Measurements from ENCODE around the gene BTRC.
"Not testable (repeated sequence)": the region's sequence is repeated elsewhere in the genome, so short reads cannot be mapped to it uniquely, and the experiment has no call there.

The BTRC gene

DNA sequence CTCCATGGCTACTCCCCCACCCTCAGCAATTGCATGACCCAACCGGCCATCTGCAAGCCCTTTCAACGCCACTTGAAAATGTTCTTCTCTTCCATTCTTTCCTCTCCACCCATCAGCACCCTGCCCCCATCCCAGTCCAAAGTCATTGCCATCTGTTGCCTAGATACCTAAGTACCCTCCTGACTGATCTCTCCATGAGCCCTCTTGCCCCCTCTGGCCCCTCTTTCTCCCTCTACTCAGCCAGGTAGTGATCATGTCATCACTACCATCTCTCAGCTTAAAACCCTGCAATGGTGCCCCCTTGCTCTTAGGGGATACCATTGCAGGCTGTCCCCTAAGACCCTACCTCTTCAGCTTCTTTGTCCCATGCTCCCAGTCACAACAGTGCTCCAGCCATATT, 30.5 kb upstream of the BTRC start:
- H2AFZ ChIP-seq (ENCODE audit: low read depth, low read length, severe bottlenecking) = no peak overlapping the region
- H3K9me2 ChIP-seq (replicated peaks; ENCODE audit: insufficient read depth, low read length) = no peaks in the 10 kb centered on the region
- TF ChIP-seq, protein P1, sequence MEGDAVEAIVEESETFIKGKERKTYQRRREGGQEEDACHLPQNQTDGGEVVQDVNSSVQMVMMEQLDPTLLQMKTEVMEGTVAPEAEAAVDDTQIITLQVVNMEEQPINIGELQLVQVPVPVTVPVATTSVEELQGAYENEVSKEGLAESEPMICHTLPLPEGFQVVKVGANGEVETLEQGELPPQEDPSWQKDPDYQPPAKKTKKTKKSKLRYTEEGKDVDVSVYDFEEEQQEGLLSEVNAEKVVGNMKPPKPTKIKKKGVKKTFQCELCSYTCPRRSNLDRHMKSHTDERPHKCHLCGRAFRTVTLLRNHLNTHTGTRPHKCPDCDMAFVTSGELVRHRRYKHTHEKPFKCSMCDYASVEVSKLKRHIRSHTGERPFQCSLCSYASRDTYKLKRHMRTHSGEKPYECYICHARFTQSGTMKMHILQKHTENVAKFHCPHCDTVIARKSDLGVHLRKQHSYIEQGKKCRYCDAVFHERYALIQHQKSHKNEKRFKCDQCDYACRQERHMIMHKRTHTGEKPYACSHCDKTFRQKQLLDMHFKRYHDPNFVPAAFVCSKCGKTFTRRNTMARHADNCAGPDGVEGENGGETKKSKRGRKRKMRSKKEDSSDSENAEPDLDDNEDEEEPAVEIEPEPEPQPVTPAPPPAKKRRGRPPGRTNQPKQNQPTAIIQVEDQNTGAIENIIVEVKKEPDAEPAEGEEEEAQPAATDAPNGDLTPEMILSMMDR (IDR thresholded peaks at IDR 0.05; ENCODE audit: insufficient read depth, low read length, poor library complexity, severe bottlenecking) = no peak
- TF ChIP-seq EZH2phosphoT487 (conservative IDR thresholded peaks at IDR 0.05; ENCODE audit: low read length) = no peak

DNA sequence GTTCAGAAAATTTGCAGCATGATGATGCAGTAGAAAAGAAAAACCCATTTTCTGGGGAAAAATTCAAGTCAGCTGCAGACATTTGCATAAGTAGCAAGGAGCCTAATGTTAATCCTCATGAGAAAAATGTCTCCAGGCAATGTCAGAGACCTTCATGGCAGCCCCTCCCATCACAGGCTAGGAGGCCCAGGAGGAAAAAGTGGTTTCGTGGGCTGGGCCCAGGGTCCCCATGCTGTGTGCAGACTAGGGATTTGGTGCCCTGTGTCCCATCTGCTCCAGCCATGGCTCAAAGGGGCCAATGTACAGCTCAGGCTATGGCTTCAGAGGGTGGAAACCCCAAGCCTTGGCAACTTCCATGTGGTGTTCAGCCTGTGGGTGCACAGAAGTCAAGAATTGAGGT, 26.5 kb upstream of the BTRC start:
- not testable (repeated sequence) for H3K27ac ChIP-seq (ENCODE audit: low read depth, low read length); H3K9ac ChIP-seq (ENCODE audit: low read length); H3K4me3 ChIP-seq (ENCODE audit: insufficient read depth, low read length, poor library complexity, severe bottlenecking); H3K9me2 ChIP-seq (replicated peaks; ENCODE audit: insufficient read depth, low read length); H3K9me3 ChIP-seq (ENCODE audit: insufficient read depth, low read length); H4K20me1 ChIP-seq (ENCODE audit: low read depth, low read length); H3K36me3 ChIP-seq (ENCODE audit: low read length); H3F3A ChIP-seq (ENCODE audit: insufficient read depth); H3K4me2 ChIP-seq (ENCODE audit: low read depth, low read length, poor library complexity, severe bottlenecking); H3K79me2 ChIP-seq (ENCODE audit: insufficient read depth, low read length); H3K27me3 ChIP-seq (ENCODE audit: low read length); H2AFZ ChIP-seq (ENCODE audit: low read depth, low read length, severe bottlenecking)

More for the DNA sequence above, 30.5 kb upstream of the BTRC start:
- Histone ChIP-seq H3K27ac (ENCODE audit: low read depth, low read length) (no peak overlapping the region), H3F3A (ENCODE audit: insufficient read depth) (no peaks in the 10 kb centered on the region), H3K4me2 (ENCODE audit: low read depth, low read length, poor library complexity, severe bottlenecking) (no peak overlapping the region), H3K36me3 (ENCODE audit: low read length) (no peaks in the 10 kb centered on the region), H3K9ac (ENCODE audit: low read length) (no peak overlapping the region), H4K20me1 (ENCODE audit: low read depth, low read length) (no peaks in the 10 kb centered on the region), H3K79me2 (ENCODE audit: insufficient read depth, low read length) (no peaks in the 10 kb centered on the region), H3K9me3 (ENCODE audit: insufficient read depth, low read length) (peaks cover 8% of the 10 kb centered on the region; the same call in 1 of the 2 replicates), H3K4me3 (ENCODE audit: insufficient read depth, low read length, poor library complexity, severe bottlenecking) (no peak overlapping the region), H3K27me3 (ENCODE audit: low read length) (no peaks in the 10 kb centered on the region)

DNA sequence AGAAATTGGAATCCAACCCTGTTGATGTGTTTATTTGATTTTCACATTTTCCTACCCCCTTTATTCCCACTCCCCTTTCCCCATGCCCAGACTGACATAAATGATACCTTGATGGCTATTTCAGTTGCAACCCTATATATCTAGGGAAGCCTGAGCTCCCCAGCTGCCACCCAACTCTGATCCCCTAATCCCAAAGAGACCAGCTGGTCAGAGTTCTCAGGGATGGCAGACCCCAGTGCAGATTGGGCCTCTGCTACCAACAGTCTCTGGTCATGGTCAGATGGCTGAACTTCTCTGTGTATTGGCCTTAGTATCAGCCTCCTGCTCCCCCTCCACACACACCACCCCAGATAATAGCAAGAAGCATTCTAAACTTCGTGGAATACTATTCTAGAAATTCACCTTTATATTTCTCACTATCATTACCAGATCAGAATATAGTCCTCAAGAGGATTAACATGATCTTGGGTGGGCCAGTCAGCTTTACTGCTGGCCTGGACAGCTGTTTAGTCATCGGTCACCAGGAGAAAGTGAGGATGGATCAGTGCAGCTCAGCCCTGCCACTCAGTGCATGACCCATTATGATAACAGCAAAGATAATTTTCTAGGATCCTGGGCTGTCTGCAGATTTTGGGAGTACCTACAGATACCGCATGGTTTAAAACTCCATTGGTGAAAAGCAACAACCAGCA, 24.5 kb upstream of the BTRC start:
- H3K4me3 ChIP-seq (ENCODE audit: insufficient read depth, low read length, poor library complexity, severe bottlenecking) = no peak overlapping the region
- no peak overlapping the region for H3K4me2 ChIP-seq (ENCODE audit: low read depth, low read length, poor library complexity, severe bottlenecking)
- H2AFZ ChIP-seq (ENCODE audit: low read depth, low read length, severe bottlenecking) = no peak overlapping the region
- H4K20me1 ChIP-seq (ENCODE audit: low read depth, low read length) = no peaks in the 10 kb centered on the region
- peaks cover 8% of the 10 kb centered on the region; the same call in 1 of the 2 replicates for H3K9me3 ChIP-seq (ENCODE audit: insufficient read depth, low read length)
- H3K27ac ChIP-seq (ENCODE audit: low read depth, low read length) = no peak overlapping the region
- H3F3A ChIP-seq (ENCODE audit: insufficient read depth) = no peaks in the 10 kb centered on the region
- H3K9ac ChIP-seq (ENCODE audit: low read length) = no peak overlapping the region
- no peaks in the 10 kb centered on the region for H3K27me3 ChIP-seq (ENCODE audit: low read length)
- TF ChIP-seq EZH2phosphoT487 (conservative IDR thresholded peaks at IDR 0.05; ENCODE audit: low read length) = no peak
- TF ChIP-seq, protein P1 (IDR thresholded peaks at IDR 0.05; ENCODE audit: insufficient read depth, low read length, poor library complexity, severe bottlenecking) = no peak
- H3K9me2 ChIP-seq (replicated peaks; ENCODE audit: insufficient read depth, low read length) = no peaks in the 10 kb centered on the region
- no peaks in the 10 kb centered on the region for H3K79me2 ChIP-seq (ENCODE audit: insufficient read depth, low read length)
- no peaks in the 10 kb centered on the region for H3K36me3 ChIP-seq (ENCODE audit: low read length)

DNA sequence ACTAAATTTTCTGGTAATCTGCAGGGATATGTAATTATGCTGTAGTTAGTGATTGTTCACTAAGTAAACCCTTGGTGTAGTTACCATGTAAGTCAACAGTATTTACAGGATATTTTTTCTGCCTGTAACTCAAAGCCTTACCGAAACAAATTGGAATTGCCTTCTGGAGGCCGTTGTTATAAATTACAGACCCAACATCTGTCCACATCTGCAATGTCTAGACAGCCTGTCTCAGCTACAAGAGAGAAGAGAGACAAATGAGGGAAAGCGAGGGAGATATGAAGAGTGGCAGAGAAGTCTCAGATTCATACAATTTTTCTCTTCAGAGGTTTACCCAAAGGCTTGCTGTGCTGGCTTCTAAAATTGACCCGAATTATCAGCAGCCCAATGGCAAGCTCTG, 23.7 kb upstream of the BTRC start:
- H3K4me2 ChIP-seq (ENCODE audit: low read depth, low read length, poor library complexity, severe bottlenecking) = no peak overlapping the region
- H3F3A ChIP-seq (ENCODE audit: insufficient read depth) = no peaks in the 10 kb centered on the region
- no peak overlapping the region for H3K27ac ChIP-seq (ENCODE audit: low read depth, low read length)
- H3K9ac ChIP-seq (ENCODE audit: low read length) = no peak overlapping the region
- TF ChIP-seq, protein P1 (IDR thresholded peaks at IDR 0.05; ENCODE audit: insufficient read depth, low read length, poor library complexity, severe bottlenecking) = no peak
- TF ChIP-seq EZH2phosphoT487 (conservative IDR thresholded peaks at IDR 0.05; ENCODE audit: low read length) = no peak
- H3K27me3 ChIP-seq (ENCODE audit: low read length) = no peaks in the 10 kb centered on the region
- H3K4me3 ChIP-seq (ENCODE audit: insufficient read depth, low read length, poor library complexity, severe bottlenecking) = no peak overlapping the region
- no peaks in the 10 kb centered on the region for H3K36me3 ChIP-seq (ENCODE audit: low read length)
- H4K20me1 ChIP-seq (ENCODE audit: low read depth, low read length) = no peaks in the 10 kb centered on the region
- H3K79me2 ChIP-seq (ENCODE audit: insufficient read depth, low read length) = no peaks in the 10 kb centered on the region
- H3K9me2 ChIP-seq (replicated peaks; ENCODE audit: insufficient read depth, low read length) = no peaks in the 10 kb centered on the region
- H3K9me3 ChIP-seq (ENCODE audit: insufficient read depth, low read length) = peaks cover 8% of the 10 kb centered on the region; the same call in 1 of the 2 replicates
- no peak overlapping the region for H2AFZ ChIP-seq (ENCODE audit: low read depth, low read length, severe bottlenecking)
